B cell (primary cell): ENCODE data around the gene UBE2D3. TPM values are rescaled to one million over a fixed set of nuclear protein-coding genes. Genes with fewer than 3 reads are reported as not detected.

Experiments
- ATAC-seq: fragments of 200-7000 bp; cut with Tn5 transposase; one replicate; pipeline ENCODE4 v1.10.0; 2021; ENCODE audit warnings: low read depth, mild to moderate bottlenecking, moderate number of reproducible peaks, moderate library complexity
- CTCF ChIA-PET: fragments of 350-600 bp; sonication (Branson Sonifier 250); formaldehyde crosslinking; loops from one replicate; lab custom pipeline; 2021; ENCODE audit warnings: antibody characterized with exemption, inconsistent platforms; lab: Charles Lee
- POLR2A ChIA-PET: fragments of 350-600 bp; sonication (Branson Sonifier 250); formaldehyde crosslinking; loops from one replicate; lab custom pipeline; 2021; ENCODE audit warnings: antibody characterized with exemption; lab: Charles Lee
- DNase-seq: peaks from one replicate; pipeline ENCODE4 v3.0.0; 2013
- H2AFZ ChIP-seq: 2 replicates; pipeline ENCODE4 v1.6.1; 2012; ENCODE audit warnings: mild to moderate bottlenecking, low read depth, low read length; ENCODE audit not compliant: insufficient read depth, poor library complexity, severe bottlenecking
- H3K27ac ChIP-seq, 2 donors: 1 replicate in 1 of 2; 2 replicates in 1 of 2; pipeline ENCODE4 v1.5.1; 2012 to 2013; ENCODE audit warnings: low read length in 2 of 2, mild to moderate bottlenecking in 2 of 2, moderate library complexity in 1 of 2
- H3K27me3 ChIP-seq, 4 experiments: fragments of 200-600 bp in 1 of 4; sonication (generic) in 1 of 4; replicated peaks in 1 of 4; 1 replicate in 2 of 4; 2 replicates in 2 of 4; pipeline versions ENCODE4 v1.6.1 to v1.7.0; 2013 to 2016; ENCODE audit warnings: low read length in 3 of 4, mild to moderate bottlenecking in 2 of 4, mixed read lengths in 1 of 4, moderate library complexity in 1 of 4; ENCODE audit not compliant: insufficient read depth in 4 of 4, control insufficient read depth in 3 of 4; ENCODE audit errors: control extremely low read depth in 1 of 4
- H3K36me3 ChIP-seq, 2 experiments: replicated peaks in 1 of 2; 1 replicate in 1 of 2; 2 replicates in 1 of 2; pipeline versions ENCODE4 v1.6.1 to v1.7.1; 2013; ENCODE audit warnings: low read length in 1 of 2; ENCODE audit not compliant: insufficient read depth in 2 of 2, control insufficient read depth in 1 of 2; ENCODE audit errors: control extremely low read depth in 1 of 2, extremely low read depth in 1 of 2
- H3K4me1 ChIP-seq, 2 donors: fragments of 200-600 bp in 1 of 2; sonication (generic) in 1 of 2; 1 replicate in 1 of 2; 2 replicates in 1 of 2; pipeline versions ENCODE4 v1.5.1 to v1.6.1; 2013 to 2017; ENCODE audit warnings: low read length in 2 of 2; ENCODE audit not compliant: control insufficient read depth in 2 of 2, insufficient read depth in 2 of 2
- H3K4me2 ChIP-seq: replicated peaks from 2 replicates; pipeline ENCODE3; 2012; ENCODE audit warnings: mild to moderate bottlenecking, low read depth, low read length; ENCODE audit not compliant: poor library complexity, severe bottlenecking
- H3K4me3 ChIP-seq, 5 experiments: fragments of 200-600 bp in 1 of 5; sonication (generic) in 1 of 5; 1 replicate in 3 of 5; 2 replicates in 2 of 5; pipeline versions ENCODE4 v1.5.1 to v1.7.0; 2011 to 2016; ENCODE audit warnings: low read length in 4 of 5, mild to moderate bottlenecking in 4 of 5, low read depth in 2 of 5, control low read depth in 1 of 5, moderate library complexity in 1 of 5; ENCODE audit not compliant: insufficient read depth in 1 of 5; ENCODE audit errors: control extremely low read depth in 1 of 5, extremely low read depth in 1 of 5
- H3K79me2 ChIP-seq: fragments of 200-600 bp; sonication (generic); one replicate; pipeline ENCODE4 v1.6.0; 2016; ENCODE audit warnings: low read length; ENCODE audit not compliant: control insufficient read depth, insufficient read depth
- H3K9ac ChIP-seq: fragments of 200-600 bp; sonication (generic); 2 replicates; pipeline ENCODE4 v1.6.1; 2017; ENCODE audit warnings: mild to moderate bottlenecking, low read length, moderate library complexity
- H3K9me3 ChIP-seq, 3 donors: one replicate each; pipeline versions ENCODE4 v1.6.1 to v1.7.1; 2013; ENCODE audit warnings: low read length in 2 of 3; ENCODE audit not compliant: control insufficient read depth in 2 of 3, insufficient read depth in 1 of 3; ENCODE audit errors: control extremely low read depth in 1 of 3
- H4K20me1 ChIP-seq: 2 replicates; pipeline ENCODE4 v1.6.0; 2012; ENCODE audit warnings: mild to moderate bottlenecking, low read length; ENCODE audit not compliant: insufficient read depth, control insufficient read depth, poor library complexity, severe bottlenecking
- H3K27ac Mint-ChIP-seq: one replicate; pipeline ENCODE4 v1.8.0; 2021; ENCODE audit warnings: mixed read lengths
- H3K27me3 Mint-ChIP-seq: one replicate; pipeline ENCODE4 v1.8.0; 2021; ENCODE audit warnings: mixed read lengths
- H3K4me1 Mint-ChIP-seq: one replicate; pipeline ENCODE4 v1.8.0; 2021; ENCODE audit warnings: mixed read lengths
- H3K4me3 Mint-ChIP-seq: one replicate; pipeline ENCODE4 v1.8.0; 2021; ENCODE audit warnings: mixed read lengths
- H3K9me3 Mint-ChIP-seq: one replicate; pipeline ENCODE4 v1.8.0; 2022; ENCODE audit warnings: mixed read lengths; ENCODE audit not compliant: insufficient read depth
- EZH2 ChIP-seq: IDR thresholded peaks from 2 replicates; pipeline ENCODE4 v1.6.1; 2012; ENCODE audit warnings: borderline replicate concordance, low read depth, mild to moderate bottlenecking, moderate library complexity, low read length; ENCODE audit not compliant: insufficient read depth, poor library complexity, severe bottlenecking
- WGBS: methylation state at CpG from one replicate; pipeline ENCODE4 v1.1.5; 2013; ENCODE audit warnings: missing lambda C conversion rate; ENCODE audit not compliant: insufficient coverage; 5-methylcytosine and 5-hydroxymethylcytosine counted together
- intact Hi-C: fragments of 100-400 bp; cut with micrococcal nuclease; formaldehyde crosslinking; loops from one replicate; pipeline ENCODE4 v1.10.0; 2022
- polyA plus RNA-seq: library from polyadenylated mRNA; depleted of rRNA; stranded (reverse); fragments of >200 nt; gene quantifications from 2 replicates; pipeline ENCODE4 v1.2.3, GENCODE V29; 2012
- total RNA-seq, 2 donors: library from RNA; stranded (reverse); fragments of 120-200 nt in 1 of 2; gene quantifications; 1 replicate in 1 of 2; 2 replicates in 1 of 2; pipeline versions ENCODE4 v1.2.3 to v1.2.4, GENCODE V29; 2013 to 2022
- TF ChIP-seq, protein P1 (sequence below): fragments of 200-600 bp; IDR thresholded peaks from one replicate; pipeline ENCODE4 v1.8.0; 2022; ENCODE audit warnings: antibody characterized with exemption, mild to moderate bottlenecking

Gene UBE2D3
- total and polyA plus RNA-seq, 2 donors (not counting 1 experiment from before 2014, with no cell fraction given) = 223 to 264 TPM

DNA sequence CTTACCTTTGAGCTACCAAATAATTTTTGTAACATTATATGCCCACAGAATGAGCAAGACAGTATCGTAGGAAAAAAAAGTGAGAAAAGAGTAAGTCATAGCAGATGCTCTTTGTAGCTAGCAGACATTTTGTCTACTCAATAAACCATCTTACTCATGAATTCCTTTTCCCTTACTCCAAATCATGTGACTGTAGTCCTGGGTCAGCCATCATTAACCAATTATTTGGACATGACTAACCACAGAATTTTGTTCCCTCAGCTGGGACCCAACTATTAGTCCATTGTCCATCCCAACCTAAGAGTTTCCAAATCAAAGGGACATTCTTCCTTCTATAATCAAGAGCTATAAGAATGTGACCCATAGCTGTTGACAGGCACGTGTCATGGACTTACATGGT, 11.4 kb downstream of the UBE2D3 start:
- H3K4me3 Mint-ChIP-seq = peak overlapping the region; percentile 13
- H3K9me3 ChIP-seq = no peaks in the 10 kb centered on the region
- peaks cover 53 to 64% of the 10 kb centered on the region in 2 donors for H3K4me1 ChIP-seq
- no peaks in the 10 kb centered on the region for H3K27me3 Mint-ChIP-seq
- H3K27ac Mint-ChIP-seq = no peak overlapping the region
- H3K4me2 ChIP-seq = peak overlapping the region; percentile 19
- TF ChIP-seq, protein P1, sequence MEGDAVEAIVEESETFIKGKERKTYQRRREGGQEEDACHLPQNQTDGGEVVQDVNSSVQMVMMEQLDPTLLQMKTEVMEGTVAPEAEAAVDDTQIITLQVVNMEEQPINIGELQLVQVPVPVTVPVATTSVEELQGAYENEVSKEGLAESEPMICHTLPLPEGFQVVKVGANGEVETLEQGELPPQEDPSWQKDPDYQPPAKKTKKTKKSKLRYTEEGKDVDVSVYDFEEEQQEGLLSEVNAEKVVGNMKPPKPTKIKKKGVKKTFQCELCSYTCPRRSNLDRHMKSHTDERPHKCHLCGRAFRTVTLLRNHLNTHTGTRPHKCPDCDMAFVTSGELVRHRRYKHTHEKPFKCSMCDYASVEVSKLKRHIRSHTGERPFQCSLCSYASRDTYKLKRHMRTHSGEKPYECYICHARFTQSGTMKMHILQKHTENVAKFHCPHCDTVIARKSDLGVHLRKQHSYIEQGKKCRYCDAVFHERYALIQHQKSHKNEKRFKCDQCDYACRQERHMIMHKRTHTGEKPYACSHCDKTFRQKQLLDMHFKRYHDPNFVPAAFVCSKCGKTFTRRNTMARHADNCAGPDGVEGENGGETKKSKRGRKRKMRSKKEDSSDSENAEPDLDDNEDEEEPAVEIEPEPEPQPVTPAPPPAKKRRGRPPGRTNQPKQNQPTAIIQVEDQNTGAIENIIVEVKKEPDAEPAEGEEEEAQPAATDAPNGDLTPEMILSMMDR = no peak
- TF ChIP-seq EZH2 = no peak
- H3K36me3 ChIP-seq = peaks cover 16 to 76% of the 10 kb centered on the region in 2 experiments
- peaks cover 100% of the 10 kb centered on the region for H3K79me2 ChIP-seq
- POLR2A ChIA-PET = no interaction called here
- DNase-seq (peak; percentile 2), ATAC-seq (no peak)
- H3K27ac ChIP-seq = peak overlapping the region in 1 of 2 donors; percentile 35
- no peaks in the 10 kb centered on the region for H3K9me3 Mint-ChIP-seq
- no peak overlapping the region for H2AFZ ChIP-seq
- CTCF ChIA-PET = interaction anchor here (0.7 to 1.4 kb wide), 5 partner anchors 8 to 120 kb away, joined by 3 to 6 read pairs (median 3); partner anchors contain the start of gene UBE2D3
- H3K9ac ChIP-seq = no peak overlapping the region
- WGBS = 100% methylated on average over 1 of the region's 2 CpGs
- H3K4me3 ChIP-seq = no peak overlapping the region
- peaks cover 77% of the 10 kb centered on the region for H3K4me1 Mint-ChIP-seq
- H4K20me1 ChIP-seq = peaks cover 97% of the 10 kb centered on the region
- intact Hi-C loops = no loop called here
- H3K27me3 ChIP-seq = no peaks in the 10 kb centered on the region

DNA sequence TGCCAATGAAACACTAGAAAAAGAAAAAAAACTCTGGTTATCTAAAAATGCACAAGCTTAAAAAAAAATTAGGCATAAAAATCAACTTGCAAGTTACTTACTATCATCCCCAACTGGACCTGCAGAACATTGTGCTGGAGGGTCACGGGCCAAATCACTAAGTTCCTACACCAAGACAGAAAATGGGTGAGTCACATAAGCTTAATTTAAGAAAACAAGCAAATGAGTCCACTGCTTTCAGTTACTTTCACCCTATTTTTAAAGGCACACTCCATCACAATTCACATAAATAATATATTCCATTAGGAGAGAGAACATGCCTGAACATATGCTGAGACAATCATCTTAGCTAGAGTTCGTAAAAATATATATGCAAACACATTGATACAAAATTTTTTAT, 17.7 kb downstream of the UBE2D3 start:
- Mint-ChIP-seq H3K9me3 (no peaks in the 10 kb centered on the region), H3K27ac (no peak overlapping the region), H3K4me1 (peaks cover 46% of the 10 kb centered on the region), H3K4me3 (no peak overlapping the region), H3K27me3 (no peaks in the 10 kb centered on the region)
- Histone ChIP-seq H3K9ac (no peak overlapping the region), H4K20me1 (peaks cover 100% of the 10 kb centered on the region), H3K36me3 (peaks cover 8 to 80% of the 10 kb centered on the region in 2 experiments), H3K79me2 (peaks cover 95% of the 10 kb centered on the region), H2AFZ (no peak overlapping the region), H3K27ac (peak overlapping the region; percentile 9 to 44), H3K9me3 (no peaks in the 10 kb centered on the region), H3K4me1 (peaks cover 26 to 28% of the 10 kb centered on the region in 2 donors), H3K4me3 (no peak overlapping the region), H3K27me3 (no peaks in the 10 kb centered on the region), H3K4me2 (no peak overlapping the region)
- intact Hi-C loops = loop anchor here (2.0 to 5.0 kb wide), 2 partner anchors 15 to 47 kb away; partner anchors contain the start of gene MANBA
- ChIA-PET CTCF (interaction anchor here (0.9 kb wide), 1 partner anchor 9 kb away, joined by 4 read pairs; no protein-coding TSS in a partner anchor), POLR2A (no interaction called here)
- no peak for DNase-seq
- no CpG with 5 or more reads among the region's 2 CpGs for WGBS
- no peak for ATAC-seq
- TF ChIP-seq EZH2 = no peak
- TF ChIP-seq, protein P1 = no peak
